GM19467 (cell line): ENCODE results near the gene SARM1.

Source experiments
- ATAC-seq: cut with Tn5 transposase; IDR thresholded peaks from one replicate; pipeline ENCODE4 v1.9.1; 2021; ENCODE audit warnings: mild to moderate bottlenecking, moderate library complexity; ENCODE audit not compliant: unreplicated experiment

The SARM1 gene

GRCh38 chr17:28340374-28340773 is 31.1 kb upstream of the SARM1 start:
- no peak for ATAC-seq

- no peak for ATAC-seq
Measured at GRCh38 chr17:28341516-28341915, 30.0 kb upstream of the SARM1 start.

GRCh38 chr17:28342313-28342712 is 29.2 kb upstream of the SARM1 start:
- ATAC-seq = no peak

GRCh38 chr17:28343491-28343932 is 28.0 kb upstream of the SARM1 start:
- no peak for ATAC-seq

- ATAC-seq = no peak
Measured at GRCh38 chr17:28344011-28344410, 27.5 kb upstream of the SARM1 start.

- ATAC-seq = no peak
Measured at GRCh38 chr17:28344435-28344901, 27.0 kb upstream of the SARM1 start.

- no peak for ATAC-seq
Measured at GRCh38 chr17:28345419-28346198, 25.9 kb upstream of the SARM1 start.

- ATAC-seq = no peak
Measured at GRCh38 chr17:28346199-28346580, 25.3 kb upstream of the SARM1 start.

- ATAC-seq = no peak
Measured at GRCh38 chr17:28346746-28347246, 24.7 kb upstream of the SARM1 start.

- no peak for ATAC-seq
Measured at GRCh38 chr17:28347261-28347891, 24.1 kb upstream of the SARM1 start.

GRCh38 chr17:28348979-28349378 is 22.5 kb upstream of the SARM1 start:
- no peak for ATAC-seq

- no peak for ATAC-seq
Measured at GRCh38 chr17:28350271-28350670, 21.2 kb upstream of the SARM1 start.

- ATAC-seq = peak; percentile 96
Measured at GRCh38 chr17:28357061-28357900, 14.2 kb upstream of the SARM1 start, which contains the start of gene POLDIP2. Gene POLDIP2, minus strand, starts transcription at chr17:28357527. Its CDS starts 79 bp downstream, at chr17:28357448.

GRCh38 chr17:28357901-28358197 is 13.6 kb upstream of the SARM1 start:
- no peak for ATAC-seq

GRCh38 chr17:28363186-28363585 is 8.3 kb upstream of the SARM1 start:
- ATAC-seq = no peak

GRCh38 chr17:28363776-28364650 is 7.5 kb upstream of the SARM1 start:
- no peak for ATAC-seq

GRCh38 chr17:28364665-28365363 is 6.7 kb upstream of the SARM1 start, which contains the start of gene SEBOX:
Gene SEBOX, minus strand, starts transcription at chr17:28365199. Its CDS starts 48 bp downstream, at chr17:28365151.
- no peak for ATAC-seq

GRCh38 chr17:28365487-28365886 is 6.0 kb upstream of the SARM1 start:
- no peak for ATAC-seq

- no peak for ATAC-seq
Measured at GRCh38 chr17:28366605-28367004, 4.9 kb upstream of the SARM1 start.
